ENCODE data around the gene OR1F1.

Gene OR1F1

DNA sequence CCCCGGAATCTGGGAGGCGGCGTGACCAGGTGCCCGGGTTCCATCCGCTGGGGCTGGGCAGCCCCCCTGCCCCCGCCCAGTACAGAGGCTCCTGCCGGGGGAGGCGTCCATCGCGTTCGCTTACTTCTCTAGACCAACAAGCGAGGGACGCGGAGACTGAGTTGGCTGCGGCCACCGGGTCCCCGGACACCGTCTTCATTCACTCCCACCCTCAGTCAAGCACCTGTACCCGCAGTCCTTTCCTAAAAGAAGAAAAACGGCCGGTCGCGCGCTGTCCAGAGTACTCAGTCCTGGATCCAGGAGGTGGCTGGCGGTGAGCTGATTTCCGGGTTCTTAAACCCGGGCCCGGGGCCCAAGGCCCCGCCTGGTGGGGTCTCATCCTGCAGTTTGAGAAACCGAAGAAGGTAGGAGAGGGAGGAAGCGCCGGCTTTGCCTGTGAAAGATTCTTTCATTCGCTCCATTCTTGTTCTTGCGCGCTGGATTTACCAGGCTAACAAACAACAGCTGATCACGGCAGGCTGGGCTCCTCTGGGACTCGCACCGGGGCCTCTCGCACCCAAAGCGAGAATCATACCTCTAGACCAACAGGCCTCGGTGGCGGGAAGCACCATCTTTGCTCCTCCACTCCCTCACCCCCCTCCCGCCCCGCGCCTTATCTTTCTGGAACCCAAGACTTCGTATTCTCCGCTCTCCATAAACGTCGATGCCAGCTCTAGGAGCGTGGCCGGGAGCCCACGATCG lies 17.4 kb upstream of the OR1F1 start:
- peak overlapping the region; percentile 30; the same call in 1 of the 2 replicates for H3K27ac ChIP-seq

DNA sequence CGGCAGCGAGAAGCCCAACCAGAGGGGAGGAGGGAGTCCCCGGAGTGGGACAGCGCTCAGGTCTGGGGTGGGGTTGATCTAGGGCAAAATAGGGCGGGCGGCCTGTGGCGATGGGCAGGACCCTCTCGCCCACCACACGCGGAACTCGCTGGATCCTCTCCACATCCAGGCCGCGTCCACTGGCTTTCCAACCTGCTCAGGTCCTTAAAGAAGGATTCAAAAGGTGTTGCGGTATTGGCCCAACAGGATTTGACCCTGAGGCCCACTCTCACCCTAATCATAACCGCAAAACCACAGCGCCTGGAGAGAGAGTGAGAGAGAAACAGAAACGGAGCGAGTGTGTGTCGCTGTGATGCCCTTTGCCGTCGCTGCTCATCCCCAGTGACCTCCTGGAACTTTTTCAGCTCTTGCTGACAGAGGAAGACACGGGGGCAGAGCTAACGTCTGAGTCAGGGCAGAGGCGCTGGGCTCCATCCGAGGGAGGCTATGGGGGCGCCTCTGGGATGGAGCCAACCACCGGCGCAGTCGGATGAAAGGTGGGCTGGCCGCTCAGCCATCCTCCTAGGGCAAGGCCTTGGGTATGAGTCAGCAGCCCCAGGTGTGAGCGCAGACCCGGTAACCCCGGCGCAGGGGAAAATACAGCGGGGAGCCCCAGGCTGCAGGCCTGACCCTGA lies 16.7 kb upstream of the OR1F1 start:
- peak overlapping the region; percentile 30; the same call in 1 of the 2 replicates for H3K27ac ChIP-seq

More for the DNA sequence above, 17.4 kb upstream of the OR1F1 start:
- TF ChIP-seq, protein P1, sequence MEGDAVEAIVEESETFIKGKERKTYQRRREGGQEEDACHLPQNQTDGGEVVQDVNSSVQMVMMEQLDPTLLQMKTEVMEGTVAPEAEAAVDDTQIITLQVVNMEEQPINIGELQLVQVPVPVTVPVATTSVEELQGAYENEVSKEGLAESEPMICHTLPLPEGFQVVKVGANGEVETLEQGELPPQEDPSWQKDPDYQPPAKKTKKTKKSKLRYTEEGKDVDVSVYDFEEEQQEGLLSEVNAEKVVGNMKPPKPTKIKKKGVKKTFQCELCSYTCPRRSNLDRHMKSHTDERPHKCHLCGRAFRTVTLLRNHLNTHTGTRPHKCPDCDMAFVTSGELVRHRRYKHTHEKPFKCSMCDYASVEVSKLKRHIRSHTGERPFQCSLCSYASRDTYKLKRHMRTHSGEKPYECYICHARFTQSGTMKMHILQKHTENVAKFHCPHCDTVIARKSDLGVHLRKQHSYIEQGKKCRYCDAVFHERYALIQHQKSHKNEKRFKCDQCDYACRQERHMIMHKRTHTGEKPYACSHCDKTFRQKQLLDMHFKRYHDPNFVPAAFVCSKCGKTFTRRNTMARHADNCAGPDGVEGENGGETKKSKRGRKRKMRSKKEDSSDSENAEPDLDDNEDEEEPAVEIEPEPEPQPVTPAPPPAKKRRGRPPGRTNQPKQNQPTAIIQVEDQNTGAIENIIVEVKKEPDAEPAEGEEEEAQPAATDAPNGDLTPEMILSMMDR (IDR thresholded peaks at IDR 0.05): no peak
- no peak for TF ChIP-seq ZFX (IDR thresholded peaks at IDR 0.05; ENCODE audit: borderline replicate concordance)

DNA sequence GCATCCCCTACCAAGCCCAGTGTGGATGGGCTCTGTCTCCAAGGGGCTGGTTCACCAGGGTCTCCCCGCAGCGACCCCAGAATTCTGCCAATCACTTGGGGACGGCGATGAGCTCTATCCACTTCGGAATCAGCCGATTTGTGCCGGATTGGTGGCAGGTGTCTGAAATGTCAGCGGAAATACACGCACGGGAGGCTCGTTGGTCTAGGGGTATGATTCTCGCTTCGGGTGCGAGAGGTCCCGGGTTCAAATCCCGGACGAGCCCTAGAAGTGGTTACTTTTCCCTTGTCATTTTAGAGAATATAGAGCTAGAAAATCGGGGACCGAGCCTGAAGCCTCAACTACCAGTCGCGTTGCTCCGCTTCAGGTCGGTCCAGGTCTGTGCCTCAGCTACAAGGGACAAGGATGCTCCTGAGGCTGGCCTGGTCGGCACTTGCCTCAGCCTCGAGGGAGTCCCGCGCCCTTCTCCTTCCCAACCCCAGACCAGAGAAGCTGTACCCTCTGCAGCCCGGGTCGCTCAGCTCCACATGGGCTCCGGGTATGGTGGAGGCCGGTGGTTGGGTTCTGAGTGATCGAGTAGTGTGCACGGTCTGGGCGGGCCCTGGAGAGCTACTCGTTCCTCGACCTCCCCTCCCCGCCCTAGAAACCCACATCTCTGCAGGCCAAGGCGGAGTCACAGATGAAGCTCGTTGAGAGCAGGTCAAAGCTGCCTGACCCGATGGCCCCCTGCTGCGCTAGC lies 16.0 kb upstream of the OR1F1 start:
- TF ChIP-seq, protein P1 (IDR thresholded peaks at IDR 0.05): no peak
- no peak for TF ChIP-seq ZFX (IDR thresholded peaks at IDR 0.05; ENCODE audit: borderline replicate concordance)
- H3K27ac ChIP-seq: no peak overlapping the region

More for the DNA sequence above, 16.7 kb upstream of the OR1F1 start:
- TF ChIP-seq, protein P1 (IDR thresholded peaks at IDR 0.05): no peak
- no peak for TF ChIP-seq ZFX (IDR thresholded peaks at IDR 0.05; ENCODE audit: borderline replicate concordance)

DNA sequence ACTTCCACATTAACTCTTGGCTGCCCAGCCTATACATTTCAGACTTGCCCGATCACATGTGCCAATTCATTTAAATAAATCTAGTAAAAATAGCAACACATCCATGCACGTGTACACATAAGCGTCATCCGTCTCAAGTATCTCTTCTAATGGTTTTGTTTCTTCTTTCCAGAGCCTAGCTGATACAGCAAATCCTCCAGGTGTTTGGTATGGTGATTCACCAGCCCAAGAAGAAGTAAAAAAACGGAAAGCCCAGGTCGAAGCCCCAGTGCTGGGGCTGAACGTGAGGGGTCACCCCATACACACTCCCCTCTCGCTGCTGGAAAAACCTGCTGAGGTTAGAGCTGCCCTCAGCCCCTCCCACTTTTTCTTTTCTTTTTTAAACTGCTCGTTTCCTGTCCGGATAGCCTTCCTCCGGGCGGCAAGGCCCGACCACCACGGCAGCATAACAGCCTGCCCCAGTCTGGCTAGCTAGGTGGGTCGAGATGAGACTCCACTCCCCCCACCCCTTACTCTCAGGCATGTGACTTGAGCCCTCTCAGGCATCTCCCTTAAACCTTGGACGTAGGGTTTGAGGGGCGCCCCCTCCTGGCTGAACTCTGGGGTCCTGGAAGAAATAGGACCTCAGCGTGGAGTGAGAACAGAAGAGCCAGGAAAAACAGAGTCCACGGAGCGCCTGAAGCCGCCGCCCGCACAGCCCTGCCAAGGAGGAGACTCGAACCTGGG lies 13.9 kb upstream of the OR1F1 start:
- peak overlapping the region; percentile 40 for H3K27ac ChIP-seq

DNA sequence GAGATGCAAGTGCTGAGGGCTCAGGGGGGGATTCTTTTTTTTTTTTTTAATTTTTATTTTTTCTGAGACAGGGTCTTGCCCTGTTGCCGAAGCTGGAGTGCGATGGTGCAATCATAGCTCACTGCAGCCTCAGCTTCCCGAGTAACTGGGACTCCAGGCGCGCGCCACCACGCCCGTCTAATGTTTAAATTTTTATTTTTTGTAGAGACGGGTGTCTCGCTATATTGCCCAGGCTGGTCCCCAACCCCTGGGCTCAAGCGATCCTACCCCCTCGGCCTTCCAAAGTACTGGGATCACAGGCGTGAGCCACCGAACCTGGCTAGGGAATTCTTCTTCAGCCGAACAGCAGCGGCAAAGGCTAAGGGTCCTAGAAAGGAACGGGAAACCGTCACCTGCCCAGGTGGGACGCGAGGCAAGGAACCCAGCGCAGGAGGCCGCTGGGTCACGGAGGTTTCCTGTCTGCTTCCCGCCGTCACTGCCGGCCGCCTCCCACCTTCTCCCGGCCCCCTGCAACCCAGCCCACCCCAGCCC lies 13.3 kb upstream of the OR1F1 start:
- TF ChIP-seq, protein P1 (IDR thresholded peaks at IDR 0.05): peak; percentile 20
- no peak for TF ChIP-seq ZFX (IDR thresholded peaks at IDR 0.05; ENCODE audit: borderline replicate concordance)
- H3K27ac ChIP-seq: no peak overlapping the region

More for the DNA sequence above, 13.9 kb upstream of the OR1F1 start:
- no peak for TF ChIP-seq ZFX (IDR thresholded peaks at IDR 0.05; ENCODE audit: borderline replicate concordance)
- TF ChIP-seq, protein P1 (IDR thresholded peaks at IDR 0.05): peak; percentile 75

DNA sequence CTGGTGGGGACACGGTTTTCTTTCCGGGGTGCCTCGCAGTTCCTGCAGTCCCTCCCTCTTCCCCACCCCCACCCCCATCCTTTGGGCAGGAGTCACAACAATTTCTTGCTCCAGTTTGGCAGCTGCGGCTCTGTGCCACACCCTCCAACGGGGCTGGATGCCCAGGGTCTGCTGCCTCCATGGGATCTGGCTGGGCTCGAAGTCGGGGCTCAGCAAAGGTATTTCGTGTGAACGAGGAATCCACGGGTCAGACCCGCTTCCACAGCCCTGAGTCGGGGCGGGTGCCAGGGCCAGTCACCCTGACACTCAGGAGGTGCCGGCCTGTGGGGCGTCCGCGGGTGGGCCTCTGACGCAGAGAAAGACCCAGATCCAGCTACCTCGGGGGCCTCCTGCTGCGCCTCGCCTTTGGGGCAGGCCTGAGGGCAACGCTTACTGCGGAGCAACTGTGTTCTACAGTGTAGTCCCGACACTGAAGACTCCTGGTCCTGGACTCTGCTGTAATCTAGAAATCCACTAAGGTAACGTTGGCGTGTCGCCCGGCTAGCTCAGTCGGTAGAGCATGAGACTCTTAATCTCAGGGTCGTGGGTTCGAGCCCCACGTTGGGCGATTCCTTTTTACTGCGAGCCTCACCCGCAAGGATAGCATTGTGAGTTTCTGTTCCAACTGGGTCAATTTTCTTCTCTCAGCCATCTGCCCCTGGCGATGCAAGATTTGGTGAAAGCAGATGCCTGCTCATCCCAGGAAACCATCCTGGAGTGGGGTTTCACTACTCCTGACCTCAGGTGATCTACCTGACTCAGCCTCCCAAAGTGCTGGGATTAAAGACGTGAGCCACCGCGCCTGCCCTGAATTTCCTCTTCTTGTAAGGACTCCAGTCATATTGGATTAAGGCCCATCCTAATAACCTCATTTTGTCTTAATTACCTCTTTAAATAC lies 12.6 kb upstream of the OR1F1 start:
- no peak overlapping the region for H3K27ac ChIP-seq
- TF ChIP-seq ZFX (IDR thresholded peaks at IDR 0.05; ENCODE audit: borderline replicate concordance): no peak
- TF ChIP-seq, protein P1 (IDR thresholded peaks at IDR 0.05): no peak
